Measurements from ENCODE around the gene SIN3A. TPM values are rescaled to one million over a fixed set of nuclear protein-coding genes. Genes with fewer than 3 reads are reported as not detected.

The SIN3A gene
- total RNA-seq, 1 experiment from 2014 or later = 74.7 TPM

- POLR2A ChIA-PET (ENCODE audit: low non-redundant PET) = no interaction called here
- no peaks in the 10 kb centered on the region for H3K27me3 ChIP-seq (replicated peaks; ENCODE audit: insufficient read depth, low read depth, low read length, poor library complexity)
- H3K36me3 ChIP-seq (ENCODE audit: insufficient read depth, low read length, poor library complexity, severe bottlenecking) = peaks cover 21% of the 10 kb centered on the region
- CTCF ChIA-PET = no interaction called here
- no peak overlapping the region for H3K27ac ChIP-seq (ENCODE audit: low read depth, low read length, poor library complexity, severe bottlenecking)
- intact Hi-C loops (cut with micrococcal nuclease; ENCODE audit: unreplicated experiment) = no loop called here
- DNase-seq (ENCODE audit: low spot score) = no peak
- no peaks in the 10 kb centered on the region for H3K9me3 ChIP-seq (ENCODE audit: low read depth, low read length, poor library complexity, severe bottlenecking)
- H3K4me3 ChIP-seq (ENCODE audit: low read depth, low read length, poor library complexity, severe bottlenecking) = no peak overlapping the region
- TF ChIP-seq EZH2 (IDR thresholded peaks at IDR 0.05; ENCODE audit: borderline replicate concordance, low read depth, low read length, poor library complexity, severe bottlenecking) = no peak
- no peak for TF ChIP-seq CTCF (conservative IDR thresholded peaks at IDR 0.05; ENCODE audit: low read depth, low read length)
- H3K4me1 ChIP-seq (ENCODE audit: insufficient read depth, low read length, poor library complexity, severe bottlenecking) = peaks cover 12% of the 10 kb centered on the region
- BruUV-seq (replicated peaks) = no TSS peak
Observed at GRCh38 chr15:75430259-75430658, 21.2 kb downstream of the SIN3A start.

GRCh38 chr15:75428152-75428551, 23.3 kb downstream of the SIN3A start:
- H3K36me3 ChIP-seq (ENCODE audit: insufficient read depth, low read length, poor library complexity, severe bottlenecking) = peaks cover 19% of the 10 kb centered on the region
- no peaks in the 10 kb centered on the region for H3K27me3 ChIP-seq (replicated peaks; ENCODE audit: insufficient read depth, low read depth, low read length, poor library complexity)
- no peak overlapping the region for H3K4me3 ChIP-seq (ENCODE audit: low read depth, low read length, poor library complexity, severe bottlenecking)
- peaks cover 12% of the 10 kb centered on the region for H3K4me1 ChIP-seq (ENCODE audit: insufficient read depth, low read length, poor library complexity, severe bottlenecking)
- TF ChIP-seq EZH2 (IDR thresholded peaks at IDR 0.05; ENCODE audit: borderline replicate concordance, low read depth, low read length, poor library complexity, severe bottlenecking) (no peak), CTCF (conservative IDR thresholded peaks at IDR 0.05; ENCODE audit: low read depth, low read length) (no peak)
- intact Hi-C loops (cut with micrococcal nuclease; ENCODE audit: unreplicated experiment) = no loop called here
- POLR2A ChIA-PET (ENCODE audit: low non-redundant PET) = no interaction called here
- no peak overlapping the region for H3K27ac ChIP-seq (ENCODE audit: low read depth, low read length, poor library complexity, severe bottlenecking)
- no TSS peak for BruUV-seq (replicated peaks)
- no peaks in the 10 kb centered on the region for H3K9me3 ChIP-seq (ENCODE audit: low read depth, low read length, poor library complexity, severe bottlenecking)
- CTCF ChIA-PET = no interaction called here
- no peak for DNase-seq (ENCODE audit: low spot score)

GRCh38 chr15:75425966-75426500, 25.5 kb downstream of the SIN3A start:
- intact Hi-C loops (cut with micrococcal nuclease; ENCODE audit: unreplicated experiment) = no loop called here
- Histone ChIP-seq H3K27me3 (replicated peaks; ENCODE audit: insufficient read depth, low read depth, low read length, poor library complexity) (no peaks in the 10 kb centered on the region), H3K27ac (ENCODE audit: low read depth, low read length, poor library complexity, severe bottlenecking) (peak overlapping the region; percentile 37), H3K9me3 (ENCODE audit: low read depth, low read length, poor library complexity, severe bottlenecking) (no peaks in the 10 kb centered on the region), H3K4me3 (ENCODE audit: low read depth, low read length, poor library complexity, severe bottlenecking) (no peak overlapping the region), H3K4me1 (ENCODE audit: insufficient read depth, low read length, poor library complexity, severe bottlenecking) (peaks cover 12% of the 10 kb centered on the region), H3K36me3 (ENCODE audit: insufficient read depth, low read length, poor library complexity, severe bottlenecking) (peaks cover 36% of the 10 kb centered on the region)
- DNase-seq (ENCODE audit: low spot score) = peak; percentile 42
- ChIA-PET POLR2A (ENCODE audit: low non-redundant PET) (no interaction called here), CTCF (interaction anchor here (0.6 kb wide), 1 partner anchor 24 kb away, joined by 3 read pairs; no protein-coding TSS in a partner anchor)
- no TSS peak for BruUV-seq (replicated peaks)
- no peak for TF ChIP-seq CTCF (conservative IDR thresholded peaks at IDR 0.05; ENCODE audit: low read depth, low read length)
- TF ChIP-seq EZH2 (IDR thresholded peaks at IDR 0.05; ENCODE audit: borderline replicate concordance, low read depth, low read length, poor library complexity, severe bottlenecking) = no peak
